IMR-90 (cell line): ENCODE measurements around the gene CDC14A. TPM values are rescaled to one million over a fixed set of nuclear protein-coding genes. Genes with fewer than 3 reads are reported as not detected.
"Not testable (repeated sequence)": the region's sequence is repeated elsewhere in the genome, so short reads cannot be mapped to it uniquely, and the experiment has no call there.

ENCODE experiments used
- ATAC-seq: fragments of 200-7000 bp; cut with Tn5 transposase; 2 replicates; pipeline ENCODE4 v1.9.1; 2020; ENCODE audit warnings: low read depth, mild to moderate bottlenecking, moderate library complexity
- BruUV-seq: library from RNA; stranded (reverse); fragments of 400-500 nt; replicated peaks from 2 replicates; lab custom pipeline; 2021; lab: Mats Ljungman, UMichigan
- CTCF ChIA-PET: fragments of 300-600 bp; formaldehyde crosslinking; extraction: SDS; loops from one replicate; lab custom pipeline; 2021; ENCODE audit warnings: antibody characterized with exemption; lab: Yijun Ruan, JAX
- POLR2A ChIA-PET: fragments of 300-600 bp; sonication (Branson Sonifier 250); formaldehyde crosslinking; loops from one replicate; lab custom pipeline; 2022; ENCODE audit warnings: antibody characterized with exemption; ENCODE audit not compliant: unreplicated experiment; lab: Charles Lee
- DNase-seq: peaks from one replicate; pipeline ENCODE4 v3.0.0; 2013
- H2AFZ ChIP-seq: replicated peaks from 2 replicates; pipeline ENCODE3; 2013; ENCODE audit warnings: low read length, mild to moderate bottlenecking; ENCODE audit not compliant: poor library complexity
- H2AK5ac ChIP-seq: 2 replicates; pipeline ENCODE4 v1.6.1; 2013; ENCODE audit warnings: low read depth, low read length, inconsistent platforms
- H2AK9ac ChIP-seq: replicated peaks from 2 replicates; pipeline ENCODE3; 2013; ENCODE audit warnings: mild to moderate bottlenecking, low read depth, low read length, moderate library complexity; ENCODE audit not compliant: poor library complexity
- H2BK120ac ChIP-seq: 2 replicates; pipeline ENCODE4 v1.6.1; 2013; ENCODE audit warnings: low read depth, low read length, inconsistent platforms
- H2BK15ac ChIP-seq: 3 replicates; pipeline ENCODE4 v1.6.1; 2013; ENCODE audit warnings: low read depth, low read length, inconsistent platforms
- H2BK20ac ChIP-seq: 2 replicates; pipeline ENCODE4 v1.6.1; 2013; ENCODE audit warnings: low read depth, mild to moderate bottlenecking, inconsistent platforms, low read length, moderate library complexity
- H2BK5ac ChIP-seq: 2 replicates; pipeline ENCODE4 v1.6.1; 2013; ENCODE audit warnings: mild to moderate bottlenecking, low read depth, low read length, inconsistent platforms; ENCODE audit not compliant: poor library complexity, severe bottlenecking
- H3K14ac ChIP-seq: replicated peaks from 2 replicates; pipeline ENCODE4 v1.6.1; 2013; ENCODE audit warnings: low read depth, low read length, inconsistent platforms
- H3K18ac ChIP-seq: 2 replicates; pipeline ENCODE4 v1.6.1; 2013; ENCODE audit warnings: low read depth, low read length, control low read depth
- H3K23ac ChIP-seq: 2 replicates; pipeline ENCODE4 v1.6.1; 2013; ENCODE audit warnings: low read depth, low read length, inconsistent platforms
- H3K27ac ChIP-seq: 2 replicates; pipeline ENCODE4 v1.5.1; 2013; ENCODE audit warnings: mild to moderate bottlenecking, control low read depth, low read length; ENCODE audit not compliant: insufficient read depth
- H3K27me3 ChIP-seq: 2 replicates; pipeline ENCODE4 v1.6.1; 2013; ENCODE audit warnings: low read length; ENCODE audit not compliant: control insufficient read depth, insufficient read depth
- H3K36me3 ChIP-seq: 2 replicates; pipeline ENCODE4 v1.6.1; 2013; ENCODE audit warnings: low read length, mixed read lengths; ENCODE audit not compliant: control insufficient read depth, insufficient read depth
- H3K4ac ChIP-seq: 2 replicates; pipeline ENCODE4 v1.6.1; 2013; ENCODE audit warnings: low read depth, low read length, inconsistent platforms
- H3K4me1 ChIP-seq: 2 replicates; pipeline ENCODE4 v1.6.1; 2013; ENCODE audit warnings: low read length, mixed read lengths; ENCODE audit not compliant: control insufficient read depth, insufficient read depth
- H3K4me2 ChIP-seq: 2 replicates; pipeline ENCODE4 v1.6.1; 2013; ENCODE audit warnings: low read depth, mild to moderate bottlenecking, control low read depth, low read length, moderate library complexity
- H3K4me3 ChIP-seq: 2 replicates; pipeline ENCODE4 v1.5.1; 2013; ENCODE audit warnings: low read depth, mild to moderate bottlenecking, control low read depth, low read length, moderate library complexity; ENCODE audit not compliant: insufficient read depth
- H3K56ac ChIP-seq: 2 replicates; pipeline ENCODE4 v1.6.1; 2013; ENCODE audit warnings: low read length, inconsistent platforms; ENCODE audit not compliant: insufficient read depth; ENCODE audit errors: extremely low read depth
- H3K79me1 ChIP-seq, 2 experiments: 2 replicates each; pipeline ENCODE4 v1.6.1; 2013; ENCODE audit warnings: low read length in 2 of 2, inconsistent platforms in 1 of 2, low read depth in 1 of 2
- H3K9ac ChIP-seq: 2 replicates; pipeline ENCODE4 v1.6.1; 2013; ENCODE audit warnings: low read depth, low read length, control low read depth
- H3K9me1 ChIP-seq: 2 replicates; pipeline ENCODE4 v1.6.1; 2013; ENCODE audit warnings: low read length, inconsistent platforms; ENCODE audit not compliant: insufficient read depth
- H3K9me3 ChIP-seq: 2 replicates; pipeline ENCODE4 v1.6.1; 2013; ENCODE audit warnings: low read length; ENCODE audit not compliant: control insufficient read depth, insufficient read depth
- H4K20me1 ChIP-seq: 2 replicates; pipeline ENCODE4 v1.6.1; 2013; ENCODE audit warnings: low read length, inconsistent platforms; ENCODE audit not compliant: insufficient read depth
- H4K5ac ChIP-seq: 2 replicates; pipeline ENCODE4 v1.6.1; 2013; ENCODE audit warnings: mild to moderate bottlenecking, low read depth, low read length, control low read depth
- H4K8ac ChIP-seq, 2 experiments: 2 replicates each; pipeline ENCODE4 v1.6.1; 2013; ENCODE audit warnings: low read depth in 2 of 2, low read length in 2 of 2, control low read depth in 1 of 2, inconsistent platforms in 1 of 2
- H4K91ac ChIP-seq: 2 replicates; pipeline ENCODE4 v1.6.1; 2013; ENCODE audit warnings: low read depth, low read length, inconsistent platforms; ENCODE audit not compliant: insufficient read depth
- ELK1 ChIP-seq: fragments of 150-350 bp; IDR thresholded peaks from 2 replicates; pipeline ENCODE4 v1.6.1; 2016; ENCODE audit warnings: low read depth, mild to moderate bottlenecking, low read length, moderate library complexity, borderline replicate concordance
- MAZ ChIP-seq: IDR thresholded peaks from 2 replicates; pipeline ENCODE4 v1.6.1; 2012; ENCODE audit warnings: low read depth, mild to moderate bottlenecking, low read length, improper control_type of control experiment, moderate library complexity, borderline replicate concordance
- NFE2L2 ChIP-seq: fragments of 150-350 bp; IDR thresholded peaks from 2 replicates; pipeline ENCODE4 v1.6.1; 2016; ENCODE audit warnings: low read depth, mild to moderate bottlenecking, low read length
- RAD21 ChIP-seq: IDR thresholded peaks from 2 replicates; pipeline ENCODE4 v1.6.1; 2012; ENCODE audit warnings: low read length, improper control_type of control experiment
- RCOR1 ChIP-seq: IDR thresholded peaks from 2 replicates; pipeline ENCODE4 v1.6.1; 2012; ENCODE audit warnings: mild to moderate bottlenecking, low read length, improper control_type of control experiment; ENCODE audit not compliant: insufficient replicate concordance
- WGBS, 2 experiments: methylation state at CpG; one replicate each; pipeline versions ENCODE4 v1.1.5 to v1.1.7; 2013; ENCODE audit warnings: missing lambda C conversion rate in 2 of 2; ENCODE audit not compliant: insufficient read length in 1 of 2; ENCODE audit errors: extremely low coverage in 2 of 2; 5-methylcytosine and 5-hydroxymethylcytosine counted together
- dilution Hi-C: fragments of 300-500 bp; cut with HindIII; formaldehyde crosslinking; loops from one replicate; pipeline ENCODE4 v1.14.3; 2018; ENCODE audit warnings: low sequenced_read_pairs; ENCODE audit not compliant: unreplicated experiment
- in situ Hi-C: fragments of 300-500 bp; cut with MboI; formaldehyde crosslinking; loops from 3 replicates; pipeline ENCODE4 v1.14.3; 2019; ENCODE audit warnings: low sequenced_read_pairs, inconsistent platforms, mixed read lengths
- intact Hi-C: fragments of 100-400 bp; cut with micrococcal nuclease; formaldehyde crosslinking; loops from 2 replicates; pipeline ENCODE4 v1.10.0; 2022
- polyA plus RNA-seq, 3 experiments: library from polyadenylated mRNA; depleted of rRNA; stranded (reverse); fragments of >200 nt; gene quantifications; 2 replicates each; pipeline ENCODE4 v1.2.3, GENCODE V29; 2012; ENCODE audit warnings: low replicate concordance in 1 of 3
- total RNA-seq: library from RNA; depleted of rRNA; stranded (reverse); fragments of >200 nt; gene quantifications from 2 replicates; pipeline ENCODE4 v1.2.3, GENCODE V29; 2012

The CDC14A gene
- total and polyA plus RNA-seq, 2 of the 4 experiments (the other 2 are of a cell fraction): 1.7 to 3.0 TPM

GRCh38 chr1:100404821-100405220 lies 52.5 kb downstream of the CDC14A start:
- Histone ChIP-seq H3K4me1 (0 out of 2 replicates have a peak, but pooled peaks cover 1% of the 10 kb centered on the region), H2AFZ (no peak overlapping the region), H3K27ac (no peak overlapping the region), H2BK120ac (no peak overlapping the region), H4K5ac (no peak overlapping the region), H3K27me3 (no peaks in the 10 kb centered on the region), H3K4me2 (no peak overlapping the region), H2BK15ac (no peak overlapping the region), H4K20me1 (no peaks in the 10 kb centered on the region), H3K9me3 (no peaks in the 10 kb centered on the region), H2AK5ac (no peak overlapping the region), H3K56ac (no peak overlapping the region), H4K8ac (no peak overlapping the region), H2BK20ac (no peak overlapping the region), H2AK9ac (no peak overlapping the region), H3K23ac (no peak overlapping the region), H3K14ac (no peak overlapping the region), H3K4me3 (no peak overlapping the region), H3K36me3 (no peaks in the 10 kb centered on the region), H3K79me1 (peaks cover 7 to 8% of the 10 kb centered on the region in 2 experiments; a peak in 3 of 4 replicates), H3K9me1 (no peaks in the 10 kb centered on the region; the same call in 1 of the 2 replicates), H4K91ac (no peak overlapping the region), H2BK5ac (no peak overlapping the region), H3K4ac (no peak overlapping the region), H3K9ac (no peak overlapping the region), H3K18ac (no peak overlapping the region)
- ChIA-PET POLR2A (no interaction called here), CTCF (interaction anchor here (1.2 kb wide), 1 partner anchor 10 kb away, joined by 3 read pairs; no protein-coding TSS in a partner anchor)
- dilution Hi-C loops (no loop called here), intact Hi-C loops (no loop called here), in situ Hi-C loops (no loop called here)
- no CpG with 5 or more reads among the region's 2 CpGs for WGBS, 2 experiments
- DNase-seq (peak; percentile 54), ATAC-seq (peak; percentile 62)
- TF ChIP-seq RCOR1: no peak
- no peak for TF ChIP-seq RAD21
- no peak for TF ChIP-seq MAZ
- no peak for TF ChIP-seq ELK1
- TF ChIP-seq NFE2L2: no peak
- no TSS peak for BruUV-seq

GRCh38 chr1:100405902-100406301 lies 53.6 kb downstream of the CDC14A start:
- H3K56ac ChIP-seq, H2BK5ac ChIP-seq, H3K27me3 ChIP-seq, H2BK15ac ChIP-seq, H2AFZ ChIP-seq, H4K5ac ChIP-seq, H2BK120ac ChIP-seq, DNase-seq, in situ Hi-C loops, H3K36me3 ChIP-seq, H3K4me3 ChIP-seq, H4K91ac ChIP-seq, ATAC-seq, H3K27ac ChIP-seq, H3K9ac ChIP-seq, H3K4me1 ChIP-seq, POLR2A ChIA-PET, BruUV-seq, H3K4ac ChIP-seq, H2AK9ac ChIP-seq, H3K23ac ChIP-seq, H3K14ac ChIP-seq, H4K8ac ChIP-seq, H3K9me1 ChIP-seq, H4K20me1 ChIP-seq, H3K79me1 ChIP-seq, H2BK20ac ChIP-seq, dilution Hi-C loops, H2AK5ac ChIP-seq, H3K18ac ChIP-seq, H3K4me2 ChIP-seq, intact Hi-C loops, H3K9me3 ChIP-seq: not testable (repeated sequence)
- CTCF ChIA-PET: interaction anchor here (1.2 kb wide), 1 partner anchor 9 kb away, joined by 3 read pairs; no protein-coding TSS in a partner anchor
- no CpG with 5 or more reads among the region's 5 CpGs for WGBS, 2 experiments
